Measurements from ENCODE around the gene KLHL36. TPM values are rescaled to one million over a fixed set of nuclear protein-coding genes. Genes with fewer than 3 reads are reported as not detected.

KLHL36 gene
- total RNA-seq, 6 donors from 2014 or later: 44.1 to 92.2 (median 54.2) TPM

DNA sequence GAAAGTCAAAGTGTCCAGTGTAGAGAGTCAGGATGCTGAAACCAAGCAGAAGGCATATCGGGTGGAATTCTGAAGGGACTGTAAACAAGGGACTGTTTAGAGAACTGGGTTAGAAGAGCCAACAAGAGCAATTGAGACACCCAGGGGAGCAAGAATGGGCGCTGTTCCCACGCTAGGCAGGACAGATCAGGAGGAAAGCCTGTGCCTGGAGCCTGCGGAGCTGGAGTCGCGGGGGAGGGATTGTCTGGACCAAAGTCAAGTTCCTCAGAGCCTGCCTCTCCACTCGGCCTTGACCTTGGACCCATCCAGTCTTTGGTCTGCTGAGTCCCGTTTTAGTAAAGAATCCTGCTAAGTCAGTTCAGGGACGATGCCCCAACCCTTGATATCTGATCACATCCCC, 14.7 kb upstream of the KLHL36 start:
- ATAC-seq (ENCODE audit: low FRiP score in 2 of 2) (peak; percentile 58 to 64), DNase-seq (peak in 1 of 2 donors; percentile 59)
- WGBS, 2 donors: 30 to 59% methylated on average over 9 of the region's 9 CpGs

DNA sequence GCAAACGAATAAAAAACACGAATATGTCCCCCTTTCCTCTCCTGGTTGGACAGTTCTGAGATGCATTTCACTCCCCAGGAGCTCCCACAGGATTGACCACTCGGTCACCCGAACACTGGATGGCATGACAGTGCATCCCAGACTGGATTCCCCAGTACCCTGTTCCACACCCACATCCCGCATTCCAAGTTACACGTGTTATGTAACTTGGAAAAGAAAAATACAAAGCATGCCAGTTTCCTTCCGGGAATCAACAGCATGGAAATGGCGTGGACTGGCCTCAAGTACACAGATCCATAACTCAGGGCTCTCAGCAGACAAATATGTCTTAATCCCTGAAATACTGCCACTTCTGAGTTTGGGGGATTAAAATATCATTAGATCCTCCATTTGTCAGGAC, 12.6 kb upstream of the KLHL36 start:
- Histone ChIP-seq H3K4me3 (no peak overlapping the region), H3K36me3 (no peaks in the 10 kb centered on the region), H3K27me3 (no peaks in the 10 kb centered on the region), H3K4me1 (peaks cover 0 to 6% (median 5%) of the 10 kb centered on the region in 4 donors), H3K27ac (no peak overlapping the region), H3K9me3 (no peaks in the 10 kb centered on the region)
- WGBS, 2 donors: 48 to 62% methylated on average over 8 of the region's 8 CpGs
- no peak for TF ChIP-seq POLR2AphosphoS5 (IDR thresholded peaks at IDR 0.05)
- TF ChIP-seq, protein P1, sequence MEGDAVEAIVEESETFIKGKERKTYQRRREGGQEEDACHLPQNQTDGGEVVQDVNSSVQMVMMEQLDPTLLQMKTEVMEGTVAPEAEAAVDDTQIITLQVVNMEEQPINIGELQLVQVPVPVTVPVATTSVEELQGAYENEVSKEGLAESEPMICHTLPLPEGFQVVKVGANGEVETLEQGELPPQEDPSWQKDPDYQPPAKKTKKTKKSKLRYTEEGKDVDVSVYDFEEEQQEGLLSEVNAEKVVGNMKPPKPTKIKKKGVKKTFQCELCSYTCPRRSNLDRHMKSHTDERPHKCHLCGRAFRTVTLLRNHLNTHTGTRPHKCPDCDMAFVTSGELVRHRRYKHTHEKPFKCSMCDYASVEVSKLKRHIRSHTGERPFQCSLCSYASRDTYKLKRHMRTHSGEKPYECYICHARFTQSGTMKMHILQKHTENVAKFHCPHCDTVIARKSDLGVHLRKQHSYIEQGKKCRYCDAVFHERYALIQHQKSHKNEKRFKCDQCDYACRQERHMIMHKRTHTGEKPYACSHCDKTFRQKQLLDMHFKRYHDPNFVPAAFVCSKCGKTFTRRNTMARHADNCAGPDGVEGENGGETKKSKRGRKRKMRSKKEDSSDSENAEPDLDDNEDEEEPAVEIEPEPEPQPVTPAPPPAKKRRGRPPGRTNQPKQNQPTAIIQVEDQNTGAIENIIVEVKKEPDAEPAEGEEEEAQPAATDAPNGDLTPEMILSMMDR (IDR thresholded peaks at IDR 0.05): no peak
- no peak for TF ChIP-seq EP300 (IDR thresholded peaks at IDR 0.05)
- no peak for TF ChIP-seq POLR2A (IDR thresholded peaks at IDR 0.05)
- ATAC-seq (ENCODE audit: low FRiP score in 2 of 2) (no peak), DNase-seq (no peak)

More for the DNA sequence above, 14.7 kb upstream of the KLHL36 start:
- Histone ChIP-seq H3K27ac (peak overlapping the region in 1 of 4 donors; percentile 22), H3K9me3 (no peaks in the 10 kb centered on the region), H3K4me1 (peaks cover 0 to 6% (median 5%) of the 10 kb centered on the region in 4 donors), H3K4me3 (no peak overlapping the region), H3K27me3 (no peaks in the 10 kb centered on the region), H3K36me3 (no peaks in the 10 kb centered on the region)
- TF ChIP-seq POLR2AphosphoS5 (IDR thresholded peaks at IDR 0.05) (peak in 1 of 2 donors; percentile 60), POLR2A (IDR thresholded peaks at IDR 0.05) (no peak)
- TF ChIP-seq, protein P1 (IDR thresholded peaks at IDR 0.05): no peak

DNA sequence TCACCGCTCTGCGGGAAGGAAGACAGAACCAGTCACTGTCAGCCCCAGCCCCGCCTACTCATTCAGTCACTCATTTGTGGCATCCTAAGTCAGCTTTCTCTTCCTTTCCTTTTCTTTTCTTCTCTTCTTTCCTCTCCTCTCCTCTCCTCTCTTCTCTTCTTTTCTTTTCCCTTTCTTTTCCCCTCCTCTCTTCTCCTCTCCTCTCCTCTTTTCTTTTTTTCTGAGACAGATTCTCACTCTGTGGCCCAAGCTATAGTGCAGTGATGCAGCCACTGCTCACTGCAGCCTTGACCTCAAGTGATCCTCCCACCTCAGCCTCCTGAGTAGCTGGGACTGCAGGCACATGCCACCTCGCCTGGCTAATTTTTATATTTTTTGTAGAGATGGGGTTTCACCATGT, 10.6 kb upstream of the KLHL36 start:
- WGBS, 2 donors: 87 to 90% methylated on average over 4 of the region's 4 CpGs
- no peak overlapping the region for H3K4me3 ChIP-seq
- H3K27ac ChIP-seq: no peak overlapping the region
- no peaks in the 10 kb centered on the region for H3K9me3 ChIP-seq
- no peak for DNase-seq
- H3K27me3 ChIP-seq: no peaks in the 10 kb centered on the region
- no peak for ATAC-seq (ENCODE audit: low FRiP score in 2 of 2)
- peaks cover 12 to 16% (median 14%) of the 10 kb centered on the region in 4 donors for H3K4me1 ChIP-seq
- TF ChIP-seq POLR2A (IDR thresholded peaks at IDR 0.05): no peak
- TF ChIP-seq, protein P1 (IDR thresholded peaks at IDR 0.05): no peak
- no peak for TF ChIP-seq EP300 (IDR thresholded peaks at IDR 0.05)
- TF ChIP-seq POLR2AphosphoS5 (IDR thresholded peaks at IDR 0.05): no peak
- H3K36me3 ChIP-seq: no peaks in the 10 kb centered on the region

DNA sequence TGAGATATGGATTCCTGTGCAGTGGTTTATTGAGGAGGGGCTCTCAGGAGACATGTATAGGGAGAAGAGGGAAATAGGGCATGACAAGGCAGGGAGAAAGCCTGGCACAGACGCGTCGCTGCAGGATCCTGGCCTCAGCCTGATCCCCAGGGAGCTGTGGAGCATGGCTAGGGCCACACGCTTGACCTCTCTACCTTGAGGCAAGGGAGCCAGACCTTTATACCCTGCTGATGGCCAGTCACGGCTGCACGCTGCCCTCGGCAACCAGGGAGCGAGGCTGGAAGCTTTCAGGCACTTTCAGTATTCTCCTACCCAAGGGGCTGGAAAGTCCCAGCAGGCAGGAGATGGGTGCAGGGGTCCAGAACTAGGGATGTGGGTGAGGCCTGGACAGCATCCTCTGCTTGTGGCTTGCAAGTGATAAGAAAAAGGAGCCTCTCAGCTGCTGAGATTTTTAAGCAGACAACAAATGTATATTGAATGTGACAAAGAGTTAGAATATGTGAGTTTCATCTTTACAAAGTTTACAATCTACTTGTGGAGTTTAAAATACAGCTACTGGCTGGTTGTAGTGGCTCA, 10.0 kb upstream of the KLHL36 start:
- ATAC-seq (ENCODE audit: low FRiP score in 2 of 2): no peak
- Histone ChIP-seq H3K4me3 (no peak overlapping the region), H3K27ac (no peak overlapping the region)

More for the DNA sequence above, 10.0 kb upstream of the KLHL36 start:
- Histone ChIP-seq H3K4me1 (peaks cover 12 to 21% (median 18%) of the 10 kb centered on the region in 4 donors), H3K9me3 (no peaks in the 10 kb centered on the region), H3K27me3 (no peaks in the 10 kb centered on the region), H3K36me3 (no peaks in the 10 kb centered on the region)
- TF ChIP-seq POLR2AphosphoS5 (IDR thresholded peaks at IDR 0.05) (no peak), POLR2A (IDR thresholded peaks at IDR 0.05) (no peak), EP300 (IDR thresholded peaks at IDR 0.05) (no peak)
- TF ChIP-seq, protein P1 (IDR thresholded peaks at IDR 0.05): no peak
- WGBS, 2 donors: 95 to 97% methylated on average over 6 to 8 of the region's 8 CpGs
- no peak for DNase-seq

Data from upper lobe of left lung (tissue), 6 donors.